MCF 10A (cell line): ENCODE results near the gene GABRB1. TPM values are rescaled to one million over a fixed set of nuclear protein-coding genes. Genes with fewer than 3 reads are reported as not detected.
A peak's percentile ranks its signal among the peaks of the same experiment; 100 is the strongest.

Source experiments
- BruUV-seq: library from RNA; stranded (reverse); fragments of 400-500 nt; replicated peaks from 2 replicates; lab custom pipeline; 2021; lab: Mats Ljungman, UMichigan
- CTCF ChIA-PET: fragments of 300-600 bp; sonication (Branson Sonifier 250); formaldehyde crosslinking; extraction: SDS; loops from one replicate; lab custom pipeline; 2021; ENCODE audit warnings: antibody characterized with exemption, inconsistent platforms; lab: Yijun Ruan, JAX
- POLR2A ChIA-PET: fragments of 300-600, 350-650 bp; sonication (Branson Sonifier 250); formaldehyde crosslinking; extraction: SDS; loops from one replicate; lab custom pipeline; 2020; ENCODE audit warnings: antibody characterized with exemption, inconsistent platforms; lab: Yijun Ruan, JAX
- DNase-seq: peaks from one replicate; pipeline ENCODE4 v3.0.0-alpha.2; 2018; ENCODE audit not compliant: unreplicated experiment
- H3K27ac Mint-ChIP-seq: one replicate; pipeline ENCODE4 v1.8.0; 2022; ENCODE audit warnings: mild to moderate bottlenecking, low read depth, mixed read lengths; ENCODE audit not compliant: unreplicated experiment
- H3K27me3 Mint-ChIP-seq: one replicate; pipeline ENCODE4 v1.8.0; 2022; ENCODE audit warnings: mixed read lengths; ENCODE audit not compliant: insufficient read depth, unreplicated experiment
- H3K36me3 Mint-ChIP-seq: one replicate; pipeline ENCODE4 v1.8.0; 2022; ENCODE audit warnings: mild to moderate bottlenecking, moderate library complexity, mixed read lengths; ENCODE audit not compliant: insufficient read depth, unreplicated experiment
- H3K4me1 Mint-ChIP-seq: one replicate; pipeline ENCODE4 v1.8.0; 2022; ENCODE audit warnings: mixed read lengths; ENCODE audit not compliant: insufficient read depth, unreplicated experiment
- H3K4me3 Mint-ChIP-seq: one replicate; pipeline ENCODE4 v1.8.0; 2022; ENCODE audit warnings: mild to moderate bottlenecking, moderate library complexity, mixed read lengths; ENCODE audit not compliant: unreplicated experiment
- H3K9me3 Mint-ChIP-seq: one replicate; pipeline ENCODE4 v1.8.0; 2022; ENCODE audit warnings: mixed read lengths; ENCODE audit not compliant: unreplicated experiment
- CTCF ChIP-seq: fragments of 200-600 bp; IDR thresholded peaks from one replicate; pipeline ENCODE4 v1.8.0; 2022; ENCODE audit warnings: antibody characterized with exemption, mild to moderate bottlenecking; ENCODE audit not compliant: unreplicated experiment
- intact Hi-C: fragments of 100-400 bp; cut with micrococcal nuclease; formaldehyde crosslinking; loops from 2 replicates; pipeline ENCODE4 v1.14.1; 2022
- total RNA-seq: library from RNA; stranded (reverse); gene quantifications from 2 replicates; pipeline ENCODE4 v1.2.3, GENCODE V29; 2022

Gene GABRB1
- total RNA-seq, 1 experiment from 2014 or later = not detected

GRCh38 chr4:47013373-47013772 lies 18.0 kb upstream of the GABRB1 start:
- peaks cover 10% of the 10 kb centered on the region for H3K4me1 Mint-ChIP-seq

GRCh38 chr4:47017081-47017480 lies 14.3 kb upstream of the GABRB1 start:
- TF ChIP-seq CTCF = no peak
- peaks cover 10% of the 10 kb centered on the region for H3K4me1 Mint-ChIP-seq
- ChIA-PET POLR2A (no interaction called here), CTCF (no interaction called here)
- BruUV-seq = no TSS peak
- H3K36me3 Mint-ChIP-seq = no peaks in the 10 kb centered on the region
- H3K4me3 Mint-ChIP-seq = no peak overlapping the region
- H3K27ac Mint-ChIP-seq = no peak overlapping the region
- H3K27me3 Mint-ChIP-seq = peaks cover 36% of the 10 kb centered on the region
- no peak for DNase-seq
- H3K9me3 Mint-ChIP-seq = peaks cover 11% of the 10 kb centered on the region
- intact Hi-C loops = no loop called here

More at GRCh38 chr4:47013373-47013772, 18.0 kb upstream of the GABRB1 start:
- DNase-seq = no peak
- H3K4me3 Mint-ChIP-seq = no peak overlapping the region
- CTCF ChIA-PET = no interaction called here
- BruUV-seq = no TSS peak
- intact Hi-C loops = no loop called here
- no peaks in the 10 kb centered on the region for H3K9me3 Mint-ChIP-seq
- H3K36me3 Mint-ChIP-seq = no peaks in the 10 kb centered on the region
- POLR2A ChIA-PET = no interaction called here
- no peak overlapping the region for H3K27ac Mint-ChIP-seq
- H3K27me3 Mint-ChIP-seq = peaks cover 9% of the 10 kb centered on the region
- no peak for TF ChIP-seq CTCF

GRCh38 chr4:47017494-47017893 lies 13.9 kb upstream of the GABRB1 start:
- no peak overlapping the region for H3K27ac Mint-ChIP-seq
- CTCF ChIA-PET = no interaction called here
- BruUV-seq = no TSS peak
- H3K27me3 Mint-ChIP-seq = peaks cover 41% of the 10 kb centered on the region
- DNase-seq = no peak
- POLR2A ChIA-PET = no interaction called here
- H3K9me3 Mint-ChIP-seq = peaks cover 11% of the 10 kb centered on the region
- no peak overlapping the region for H3K4me3 Mint-ChIP-seq
- TF ChIP-seq CTCF = no peak
- intact Hi-C loops = no loop called here
- peaks cover 10% of the 10 kb centered on the region for H3K4me1 Mint-ChIP-seq
- no peaks in the 10 kb centered on the region for H3K36me3 Mint-ChIP-seq

- Mint-ChIP-seq H3K4me3 (peak overlapping the region; percentile 50), H3K9me3 (no peaks in the 10 kb centered on the region), H3K27ac (no peak overlapping the region), H3K36me3 (no peaks in the 10 kb centered on the region), H3K27me3 (peaks cover 78% of the 10 kb centered on the region), H3K4me1 (peaks cover 13% of the 10 kb centered on the region)
- BruUV-seq = no TSS peak
- DNase-seq = no peak
- intact Hi-C loops = no loop called here
- ChIA-PET CTCF (interaction anchor here (0.6 to 0.7 kb wide), 2 partner anchors 14 to 22 kb away, joined by 3 read pairs; no protein-coding TSS in a partner anchor), POLR2A (interaction anchor here (0.6 to 0.8 kb wide), 2 partner anchors 32 to 532 kb away, joined by 3 to 4 read pairs; no protein-coding TSS in a partner anchor)
- TF ChIP-seq CTCF = no peak
Measured at GRCh38 chr4:47031751-47032404, 511 bp downstream of the GABRB1 start.
